ENCODE results near the gene MLLT3. TPM values are rescaled to one million over a fixed set of nuclear protein-coding genes. Genes with fewer than 3 reads are reported as not detected.

MLLT3 gene
- total RNA-seq, 1 experiment from 2014 or later = 18.1 TPM

DNA sequence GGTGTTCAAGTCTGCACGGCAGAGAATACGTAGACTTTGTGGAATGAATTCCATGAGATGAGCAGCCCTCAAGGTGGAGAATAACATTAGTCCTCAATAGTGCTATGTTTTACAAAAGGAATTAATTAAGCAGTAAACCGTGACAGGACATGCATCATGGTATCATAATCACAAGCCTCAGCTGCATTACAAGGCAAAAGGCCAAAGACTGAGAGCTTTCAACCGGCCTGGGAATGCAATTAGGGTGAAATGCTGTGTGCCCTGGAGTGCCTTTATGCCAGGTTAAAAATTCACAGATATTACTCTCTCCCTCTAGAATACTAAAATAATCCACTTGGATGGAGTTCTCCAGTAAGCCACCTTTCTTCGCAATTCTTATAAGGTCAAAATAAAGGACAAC is 270.6 kb downstream of the MLLT3 start:
- no peak for DNase-seq (ENCODE audit: low read depth)

DNA sequence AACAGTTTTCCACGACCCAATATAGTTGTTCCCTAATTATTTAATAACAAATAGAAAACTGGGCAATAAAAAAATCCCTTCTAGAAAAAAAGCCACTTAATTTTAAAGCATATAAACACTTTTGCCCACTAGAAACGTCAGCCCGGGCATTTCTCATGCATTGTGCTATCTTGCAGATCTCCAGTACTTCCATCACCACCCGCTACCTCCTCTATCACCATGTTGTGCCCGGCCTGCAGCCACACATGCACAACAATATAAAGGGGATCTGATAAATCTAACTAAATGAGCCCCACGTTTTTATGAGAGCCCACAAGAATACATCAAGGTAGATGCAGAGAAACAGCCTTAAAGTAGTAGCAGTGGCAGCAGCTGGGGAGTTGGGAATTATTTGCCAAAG is 272.7 kb downstream of the MLLT3 start:
- no peak for DNase-seq (ENCODE audit: low read depth)

DNA sequence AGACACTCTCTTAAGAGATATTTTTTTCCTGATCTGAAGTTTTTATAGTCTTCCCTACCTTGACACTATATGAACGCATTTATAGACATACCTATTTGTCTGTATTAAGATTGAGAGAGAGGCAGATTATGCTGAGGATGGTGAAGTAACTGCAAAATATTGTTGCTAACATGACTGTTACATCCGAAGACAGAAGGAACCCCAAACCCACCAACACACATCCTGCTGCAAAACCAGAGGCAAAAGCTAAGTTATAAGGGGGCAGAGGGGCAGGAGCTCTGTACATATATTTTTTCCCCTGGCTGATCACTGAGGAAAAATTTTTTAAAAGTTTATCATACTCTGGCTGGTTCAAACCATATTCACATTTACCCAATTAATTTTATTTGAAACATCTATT is 279.0 kb downstream of the MLLT3 start:
- no peak for DNase-seq (ENCODE audit: low read depth)

DNA sequence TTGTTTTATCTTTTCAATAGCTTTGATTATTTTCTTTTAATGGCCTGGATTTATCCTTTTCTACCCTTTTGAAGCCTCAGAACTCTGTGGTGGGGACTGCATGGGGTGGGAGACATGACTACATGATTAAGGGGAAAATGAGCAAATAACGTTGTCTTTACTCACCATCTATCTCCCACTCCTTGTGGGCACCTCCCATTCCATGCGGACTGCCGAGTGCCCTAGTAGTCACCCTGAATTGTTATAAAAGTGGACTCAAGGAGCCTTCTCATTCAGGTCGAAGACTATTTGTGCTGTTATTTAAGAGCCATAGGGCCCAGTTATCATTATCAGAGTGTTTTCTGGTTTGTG is 281.8 kb downstream of the MLLT3 start:
- DNase-seq (ENCODE audit: low read depth) = no peak

DNA sequence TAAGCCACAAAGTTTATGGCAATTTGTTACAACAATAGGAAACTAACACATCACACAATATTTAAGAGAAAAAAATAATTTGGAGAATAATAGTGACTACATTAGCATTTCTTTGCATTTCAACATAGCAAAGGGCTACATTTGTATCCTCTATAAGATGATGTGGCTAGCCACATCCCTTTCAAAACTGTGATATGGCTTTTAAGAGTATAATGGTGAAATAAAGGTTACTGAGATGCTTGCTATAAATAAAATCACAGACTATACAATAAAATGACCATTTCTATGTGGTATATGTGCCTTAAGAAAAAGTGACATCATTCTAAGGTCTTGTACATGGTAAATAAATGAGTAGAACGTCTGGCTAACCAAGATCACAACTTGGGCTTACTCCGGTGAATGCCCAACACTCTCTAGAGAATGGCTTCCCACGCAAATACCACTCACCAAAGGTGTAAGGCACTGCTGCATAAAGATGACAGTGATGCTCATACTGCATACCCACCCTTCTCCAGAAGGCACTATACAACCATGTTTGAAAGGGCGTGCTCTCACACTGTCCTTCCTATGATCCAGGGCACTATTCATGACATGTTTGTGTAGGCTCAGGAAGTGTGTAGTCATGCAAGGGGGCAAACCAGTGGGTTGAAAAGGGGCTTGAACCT is 286.5 kb downstream of the MLLT3 start:
- no peak for DNase-seq (ENCODE audit: low read depth)

DNA sequence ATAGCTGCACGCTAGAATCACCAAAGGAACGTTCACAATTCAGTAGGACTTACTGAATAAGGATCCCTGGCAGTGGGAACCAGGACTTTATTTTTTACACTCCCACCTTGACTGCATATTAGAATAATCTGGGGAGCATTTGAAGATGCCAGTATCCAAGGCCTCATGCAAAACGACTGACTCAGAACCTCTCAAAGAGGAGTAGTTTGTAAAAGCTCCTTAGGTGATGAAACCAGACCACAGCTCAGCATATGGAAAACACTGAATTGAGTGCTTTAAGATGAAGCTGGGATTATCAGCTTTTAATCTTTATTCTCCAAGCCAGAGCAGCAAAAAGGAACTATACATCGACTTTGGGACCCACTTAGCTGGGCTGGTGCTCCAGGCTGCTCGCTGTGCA is 288.3 kb downstream of the MLLT3 start:
- DNase-seq (ENCODE audit: low read depth) = no peak

DNA sequence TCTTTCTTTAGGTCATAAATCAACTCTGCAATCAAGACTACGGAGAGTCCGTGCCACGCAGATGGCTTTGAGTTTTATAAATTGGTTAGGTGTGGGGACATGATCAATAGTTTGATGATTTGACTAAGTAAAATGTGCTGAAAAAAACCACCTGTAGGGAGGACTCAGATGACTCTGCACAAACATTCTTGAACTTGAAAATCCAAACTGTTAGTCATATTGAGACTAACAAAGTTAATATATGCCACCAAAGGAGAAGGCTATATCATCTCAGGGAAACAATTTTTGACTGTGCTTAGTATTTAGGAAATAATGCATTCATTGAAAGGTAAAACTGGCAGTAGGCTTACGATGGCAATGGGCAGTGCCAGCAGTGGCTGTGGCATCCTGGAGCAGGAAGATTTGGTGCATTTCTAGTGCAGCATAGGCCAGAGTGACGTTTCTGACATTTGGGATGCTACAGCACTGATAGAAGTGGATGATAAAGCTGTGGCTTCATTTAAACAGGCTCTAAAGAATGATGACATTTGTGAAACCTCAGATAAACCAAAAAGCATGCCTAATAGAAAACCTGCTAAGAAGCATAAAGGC is 291.1 kb downstream of the MLLT3 start:
- no peak for DNase-seq (ENCODE audit: low read depth)

DNA sequence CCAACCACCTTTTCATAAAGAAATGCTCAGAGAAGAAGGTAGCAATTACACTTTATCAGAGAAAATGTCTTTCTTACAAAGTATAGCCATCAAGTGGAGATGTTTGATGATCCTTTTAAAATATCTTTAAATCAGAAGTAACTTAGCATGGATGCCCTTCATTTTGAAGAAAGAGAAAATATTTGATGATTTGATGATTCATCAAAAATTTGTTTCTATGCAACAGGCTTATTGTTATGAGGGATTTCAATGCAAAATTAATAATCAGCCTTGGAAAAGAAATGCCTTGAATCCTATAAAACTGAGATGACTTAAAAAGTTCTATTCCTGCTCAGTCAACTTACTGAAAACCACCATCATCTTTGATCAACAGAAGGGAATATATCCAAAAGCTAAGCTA is 291.6 kb downstream of the MLLT3 start:
- no peak for DNase-seq (ENCODE audit: low read depth)

DNA sequence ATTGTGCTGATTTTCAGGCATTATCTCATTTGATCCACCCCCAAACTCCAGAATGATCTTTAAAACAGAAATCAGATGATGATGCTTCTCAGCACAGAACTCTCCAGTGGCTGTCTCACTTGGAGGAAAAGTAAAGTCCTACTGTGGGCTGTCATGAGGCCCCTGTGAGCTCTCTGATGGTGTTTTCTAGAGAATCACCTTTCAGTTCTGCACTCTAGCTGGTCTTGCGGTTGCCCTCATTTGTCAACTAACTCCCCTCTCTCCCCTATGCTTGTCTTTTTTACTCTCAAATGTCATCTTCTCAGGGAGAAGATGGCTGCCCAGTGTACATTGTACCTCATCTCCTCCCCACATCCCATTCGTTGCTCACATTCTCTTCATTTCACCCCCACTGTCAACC is 295.8 kb downstream of the MLLT3 start:
- no peak for DNase-seq (ENCODE audit: low read depth)

DNA sequence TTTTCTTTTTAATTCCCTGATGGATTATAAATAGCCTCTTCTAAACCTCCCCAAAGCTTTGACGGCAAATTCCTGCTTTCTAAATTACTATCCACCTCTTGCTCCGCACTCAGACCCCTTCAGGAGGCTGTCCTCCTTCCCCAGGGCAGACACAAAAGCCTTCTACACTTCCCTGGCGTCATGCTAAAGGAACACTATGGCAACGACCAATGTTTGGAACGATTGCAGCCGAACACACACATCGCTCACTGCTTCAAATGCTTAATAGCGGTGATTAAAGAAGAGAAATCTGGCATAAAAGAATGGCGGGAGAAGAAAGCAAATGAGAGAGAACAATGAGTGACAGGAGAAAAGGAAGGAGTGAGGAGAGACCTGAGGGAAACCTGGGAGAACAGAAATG is 297.3 kb downstream of the MLLT3 start:
- no peak for DNase-seq (ENCODE audit: low read depth)

DNA sequence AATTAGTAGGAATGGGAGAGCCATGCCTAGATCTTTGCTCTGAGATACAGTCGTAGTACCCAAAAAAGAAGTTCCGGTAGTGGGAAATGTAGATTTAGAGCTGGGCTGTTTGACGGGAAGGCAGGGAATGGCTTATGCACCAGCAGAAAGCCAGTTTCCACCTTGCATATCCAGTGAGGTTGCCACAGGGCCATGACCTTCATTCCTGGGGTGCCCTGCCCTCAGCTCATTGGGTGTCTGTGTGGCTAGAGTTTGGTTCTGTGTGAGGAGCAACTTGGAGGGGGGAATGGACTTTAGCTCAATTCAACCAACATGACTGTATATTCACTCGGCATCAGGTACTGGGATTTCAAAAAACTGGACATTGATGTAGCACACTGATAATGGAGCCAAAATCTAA is 300.1 kb downstream of the MLLT3 start:
- no peak for DNase-seq (ENCODE audit: low read depth)

DNA sequence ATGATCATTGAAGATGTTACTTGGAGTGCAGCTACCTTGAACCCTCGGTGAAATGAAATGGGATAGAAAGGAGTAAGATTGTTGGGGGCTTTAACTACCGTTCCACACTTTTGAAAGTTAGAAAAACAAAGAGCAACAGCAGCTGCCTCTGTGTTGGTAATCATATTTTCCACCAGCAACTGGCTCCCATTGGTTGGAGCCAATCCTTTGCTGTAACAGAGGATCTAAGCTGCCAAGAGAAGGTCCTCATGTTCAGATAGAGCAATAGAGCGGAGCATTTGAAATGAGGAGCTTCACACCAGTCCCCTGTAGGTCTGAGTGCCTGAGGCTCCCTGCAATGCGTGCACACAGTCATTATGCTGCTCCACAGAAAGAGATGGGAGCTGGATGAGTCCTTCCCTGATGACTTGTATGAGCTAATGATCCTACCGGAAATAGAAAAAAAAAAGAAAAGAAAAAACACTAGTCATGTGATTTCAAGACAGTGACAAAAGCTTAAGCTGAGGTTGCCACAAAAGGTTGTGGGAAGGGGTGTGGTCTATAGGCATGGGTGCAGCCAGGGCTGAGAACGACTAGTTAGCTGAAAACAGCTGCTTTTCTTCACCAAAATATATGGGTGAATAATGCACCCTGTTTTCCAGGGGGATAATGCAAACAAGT is 300.7 kb downstream of the MLLT3 start:
- DNase-seq (ENCODE audit: low read depth) = peak; percentile 18

DNA sequence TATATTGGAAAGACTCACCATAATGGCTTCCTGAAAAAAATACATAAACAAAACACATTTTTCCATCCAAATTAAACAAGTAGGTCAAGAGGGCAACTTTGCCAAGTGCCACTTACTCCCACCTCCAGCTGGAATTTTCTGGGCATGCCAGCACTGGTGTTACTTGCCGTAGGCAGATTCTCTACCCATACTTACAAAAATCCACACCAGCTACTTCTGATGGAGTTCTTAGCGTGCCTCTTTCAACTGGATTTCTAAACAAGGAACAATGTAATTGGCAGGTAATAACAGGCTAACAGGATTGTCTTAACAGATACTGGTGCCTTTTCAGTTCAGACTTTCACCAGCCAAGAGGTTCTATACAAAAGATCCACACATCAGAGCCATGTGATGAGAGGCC is 301.4 kb downstream of the MLLT3 start:
- no peak for DNase-seq (ENCODE audit: low read depth)

DNA sequence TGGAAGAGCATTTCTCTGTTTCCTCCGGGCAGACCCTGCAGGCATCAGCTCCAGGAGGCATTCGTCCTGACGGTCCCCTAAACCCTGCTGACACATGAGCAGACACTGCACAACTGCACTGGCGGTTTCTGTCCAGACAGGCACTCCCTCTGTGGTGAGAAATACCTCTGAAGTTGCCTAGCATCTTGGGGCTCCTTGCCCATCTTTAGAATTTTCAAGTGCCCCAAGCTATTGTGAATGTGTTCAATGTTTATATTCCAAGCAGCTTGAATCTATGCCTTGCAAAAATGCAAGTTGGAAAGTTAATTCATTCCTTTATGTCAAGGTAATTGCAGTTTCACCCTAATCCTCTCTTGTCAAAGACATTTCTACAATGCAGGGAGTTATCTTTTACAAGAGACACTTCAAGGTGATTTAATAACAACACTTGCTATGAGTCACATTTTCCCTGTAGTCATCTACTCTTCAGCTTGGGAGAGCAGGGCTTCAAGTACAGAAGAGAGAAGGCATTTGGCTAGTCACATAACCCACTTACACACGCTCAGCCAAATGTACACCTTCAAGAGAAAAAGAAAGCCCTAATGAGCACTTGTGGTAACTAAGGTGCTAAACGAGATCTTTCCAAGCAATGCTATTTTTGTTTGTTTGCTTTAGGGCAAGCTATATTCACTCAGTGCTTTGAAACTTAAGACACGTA is 302.5 kb downstream of the MLLT3 start:
- peak; percentile 95 for DNase-seq (ENCODE audit: low read depth)

DNA sequence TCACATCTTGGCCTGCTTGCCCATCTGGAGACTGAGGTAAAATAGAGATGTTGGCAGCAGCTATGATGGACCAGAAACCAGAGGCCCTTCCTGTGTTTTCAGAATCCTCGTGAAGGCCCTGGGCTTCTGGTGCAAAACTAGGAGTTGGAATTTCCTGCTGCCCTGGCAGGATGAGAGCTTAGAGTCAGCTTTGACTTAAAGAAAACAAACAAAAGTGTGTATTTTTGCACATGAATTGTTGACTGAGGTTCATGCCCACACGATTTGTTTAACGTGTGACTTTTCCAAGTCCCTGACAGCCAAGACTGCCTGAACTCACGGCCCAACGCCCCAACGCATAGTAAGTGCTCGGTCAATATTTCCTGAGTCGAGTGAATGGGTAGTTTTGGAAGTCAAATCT is 303.1 kb downstream of the MLLT3 start:
- DNase-seq (ENCODE audit: low read depth) = no peak

DNA sequence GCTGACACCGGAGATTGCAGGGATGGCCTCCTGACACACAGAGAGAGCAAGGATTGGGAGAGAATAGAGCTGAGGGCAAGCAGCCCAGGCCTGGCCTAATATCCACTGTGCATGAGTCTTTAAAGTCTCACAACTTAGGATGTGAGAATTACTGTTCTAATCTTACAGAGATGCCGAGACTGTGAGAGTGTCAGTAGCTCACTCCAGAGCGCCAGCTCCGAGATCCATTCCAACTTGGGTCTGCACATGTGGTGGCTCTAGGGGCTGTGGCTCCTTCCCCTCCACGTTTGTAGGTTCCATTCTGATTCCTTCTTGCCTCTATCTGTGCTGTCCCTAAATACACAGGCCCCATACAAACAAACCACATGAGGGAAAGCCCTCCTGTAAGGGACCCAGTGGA is 304.6 kb downstream of the MLLT3 start:
- no peak for DNase-seq (ENCODE audit: low read depth)

DNA sequence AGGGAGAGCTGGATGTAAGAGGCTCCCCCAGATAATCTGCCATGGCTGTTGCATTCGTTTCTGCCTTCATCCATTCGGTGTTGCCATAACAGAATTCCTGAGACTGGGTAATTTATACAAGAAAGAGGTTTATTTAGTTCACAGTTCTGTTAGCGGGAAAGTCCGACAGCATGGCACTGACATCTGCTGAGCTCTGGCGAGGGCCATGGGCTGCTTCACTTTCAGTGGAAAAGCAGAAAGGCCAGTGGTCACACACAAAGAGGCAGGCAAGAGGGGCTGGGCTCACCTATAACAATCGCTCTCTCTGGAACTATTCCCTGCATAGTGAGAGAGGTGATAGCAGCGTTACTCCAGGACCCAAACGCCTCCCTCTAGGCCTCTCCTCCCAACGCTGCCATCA is 305.9 kb downstream of the MLLT3 start:
- no peak for DNase-seq (ENCODE audit: low read depth)

DNA sequence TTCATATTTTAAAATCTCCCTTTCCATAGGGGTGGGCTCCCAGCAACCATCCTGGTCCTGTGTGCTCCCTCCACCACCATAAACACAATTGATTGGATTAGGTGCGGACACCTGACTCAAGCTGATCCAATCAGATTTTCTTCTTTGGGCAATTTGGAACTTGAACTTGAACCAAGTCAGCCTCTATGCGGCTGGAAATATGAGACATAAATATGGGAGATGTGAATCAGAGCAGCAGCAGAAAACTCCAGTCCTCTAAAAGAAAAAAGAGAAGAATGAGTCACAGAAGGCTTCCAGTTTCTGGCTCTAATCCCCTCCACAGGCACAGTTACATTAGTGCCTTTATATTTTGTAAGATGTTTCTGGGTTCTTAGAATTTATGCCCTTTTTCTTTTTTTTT is 306.6 kb downstream of the MLLT3 start:
- DNase-seq (ENCODE audit: low read depth) = peak; percentile 77

DNA sequence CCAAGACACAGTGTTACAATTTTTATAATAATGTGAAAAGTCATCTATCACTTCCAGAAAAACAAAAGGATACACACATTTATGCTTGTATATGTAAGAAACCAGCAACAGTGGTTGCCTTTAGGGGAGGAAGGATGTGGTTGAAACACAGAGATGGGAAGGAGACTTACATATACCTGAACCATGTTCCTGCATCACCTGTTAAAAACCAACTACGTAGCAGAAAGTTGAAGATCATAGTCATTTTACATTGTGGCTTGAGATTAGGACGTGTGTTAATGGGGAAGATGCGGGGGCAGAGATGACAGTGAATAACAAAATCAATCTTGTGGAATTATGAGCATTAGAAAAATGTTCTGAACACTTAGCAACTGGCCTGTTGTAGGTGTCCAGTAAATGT is 307.3 kb downstream of the MLLT3 start:
- no peak for DNase-seq (ENCODE audit: low read depth)

DNA sequence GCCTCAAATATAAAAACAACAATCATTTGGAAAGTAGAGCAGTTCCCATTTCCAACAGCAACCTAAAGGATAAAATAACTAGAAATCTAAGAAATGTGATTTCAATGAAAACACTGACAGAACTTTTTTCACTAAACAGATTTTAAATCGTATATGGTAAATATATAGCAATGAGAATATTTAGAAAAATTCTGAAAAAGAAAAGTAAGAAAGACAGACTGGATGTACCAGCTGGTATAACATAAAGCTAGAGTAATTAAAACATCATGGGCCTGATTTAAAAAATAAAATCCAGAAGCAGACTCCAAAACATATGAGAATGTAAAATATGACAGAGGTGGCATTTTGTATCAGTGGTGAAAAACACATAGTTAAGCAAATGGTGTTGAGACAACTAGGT is 308.9 kb downstream of the MLLT3 start:
- DNase-seq (ENCODE audit: low read depth) = no peak

DNA sequence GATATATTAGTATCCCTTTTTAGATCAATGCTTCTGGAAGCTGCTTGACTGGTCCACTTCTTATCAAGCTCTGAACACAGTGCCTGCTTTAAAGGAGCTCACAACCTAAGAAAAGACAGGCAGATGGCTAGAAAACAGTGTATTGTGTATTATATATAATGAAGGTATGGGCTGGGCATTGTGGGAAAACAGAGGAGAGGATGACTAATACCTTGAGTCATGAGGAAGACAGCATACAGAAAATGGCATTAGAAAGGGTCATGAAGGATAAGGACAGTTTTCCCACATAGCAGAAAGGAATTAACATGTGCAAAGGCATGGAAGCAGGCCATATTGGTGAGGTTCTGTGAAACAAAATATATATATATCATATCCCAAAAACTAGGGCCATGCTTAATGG is 309.6 kb downstream of the MLLT3 start:
- DNase-seq (ENCODE audit: low read depth) = peak; percentile 21

DNA sequence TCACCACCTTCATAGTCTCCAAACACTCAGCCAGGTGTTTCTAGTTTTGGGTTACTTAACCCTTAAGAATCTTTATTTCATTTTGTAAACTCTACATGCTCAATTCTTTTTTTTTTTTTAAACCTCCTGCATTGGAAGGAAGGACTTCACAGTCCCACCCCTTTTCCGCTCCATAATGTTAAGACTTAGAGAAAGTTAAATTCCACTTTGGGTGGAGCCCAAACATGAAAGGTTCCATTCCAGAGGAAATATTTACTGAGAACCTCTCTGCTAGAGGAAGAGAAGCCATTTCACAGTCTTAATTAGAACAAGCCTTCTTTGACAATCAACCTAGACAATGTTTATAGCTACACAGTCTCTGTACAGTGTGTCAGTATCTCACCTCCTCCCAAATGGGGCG is 312.3 kb downstream of the MLLT3 start:
- no peak for DNase-seq (ENCODE audit: low read depth)

DNA sequence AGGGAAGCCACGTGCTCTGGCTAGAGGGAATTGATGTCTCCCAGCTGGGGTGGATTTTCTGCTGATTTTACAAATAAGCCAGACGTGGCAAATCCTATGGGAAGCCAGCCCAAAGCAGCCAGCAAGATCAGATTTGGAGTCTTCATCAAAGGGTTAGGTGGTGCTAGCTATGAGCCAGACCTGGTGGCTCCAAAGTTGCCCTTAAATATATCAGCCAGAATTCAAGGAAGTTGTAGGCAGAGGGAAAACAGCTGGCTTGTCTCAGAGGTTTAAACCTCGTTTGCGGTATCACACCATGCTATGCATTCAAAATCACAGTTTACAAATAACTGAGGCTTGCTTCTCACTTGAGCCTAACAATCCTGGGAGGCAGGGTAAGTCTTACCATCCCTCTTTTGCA is 313.2 kb downstream of the MLLT3 start:
- no peak for DNase-seq (ENCODE audit: low read depth)
